WI38 (cell line): Measurements from ENCODE around the gene LTBP1.

Experiments
- H3K4me3 ChIP-seq: 2 replicates; pipeline ENCODE4 v1.5.1; 2011; ENCODE audit warnings: low read depth, mild to moderate bottlenecking, control low read depth, low read length
- TF ChIP-seq, protein P1 (sequence below): IDR thresholded peaks from 2 replicates; pipeline ENCODE4 v1.5.1; 2012; ENCODE audit warnings: low read depth, mild to moderate bottlenecking, control low read depth, low read length

Gene LTBP1

GRCh38 chr2:33071591-33071990 lies 124.8 kb downstream of the LTBP1 start:
- TF ChIP-seq, protein P1, sequence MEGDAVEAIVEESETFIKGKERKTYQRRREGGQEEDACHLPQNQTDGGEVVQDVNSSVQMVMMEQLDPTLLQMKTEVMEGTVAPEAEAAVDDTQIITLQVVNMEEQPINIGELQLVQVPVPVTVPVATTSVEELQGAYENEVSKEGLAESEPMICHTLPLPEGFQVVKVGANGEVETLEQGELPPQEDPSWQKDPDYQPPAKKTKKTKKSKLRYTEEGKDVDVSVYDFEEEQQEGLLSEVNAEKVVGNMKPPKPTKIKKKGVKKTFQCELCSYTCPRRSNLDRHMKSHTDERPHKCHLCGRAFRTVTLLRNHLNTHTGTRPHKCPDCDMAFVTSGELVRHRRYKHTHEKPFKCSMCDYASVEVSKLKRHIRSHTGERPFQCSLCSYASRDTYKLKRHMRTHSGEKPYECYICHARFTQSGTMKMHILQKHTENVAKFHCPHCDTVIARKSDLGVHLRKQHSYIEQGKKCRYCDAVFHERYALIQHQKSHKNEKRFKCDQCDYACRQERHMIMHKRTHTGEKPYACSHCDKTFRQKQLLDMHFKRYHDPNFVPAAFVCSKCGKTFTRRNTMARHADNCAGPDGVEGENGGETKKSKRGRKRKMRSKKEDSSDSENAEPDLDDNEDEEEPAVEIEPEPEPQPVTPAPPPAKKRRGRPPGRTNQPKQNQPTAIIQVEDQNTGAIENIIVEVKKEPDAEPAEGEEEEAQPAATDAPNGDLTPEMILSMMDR: no peak
- no peak overlapping the region for H3K4me3 ChIP-seq

GRCh38 chr2:33072614-33073013 lies 125.9 kb downstream of the LTBP1 start:
- TF ChIP-seq, protein P1: no peak
- no peak overlapping the region for H3K4me3 ChIP-seq

GRCh38 chr2:33073018-33073417 lies 126.3 kb downstream of the LTBP1 start:
- no peak overlapping the region for H3K4me3 ChIP-seq
- TF ChIP-seq, protein P1: no peak

GRCh38 chr2:33074197-33074596 lies 127.4 kb downstream of the LTBP1 start:
- TF ChIP-seq, protein P1: no peak
- no peak overlapping the region for H3K4me3 ChIP-seq

DNA sequence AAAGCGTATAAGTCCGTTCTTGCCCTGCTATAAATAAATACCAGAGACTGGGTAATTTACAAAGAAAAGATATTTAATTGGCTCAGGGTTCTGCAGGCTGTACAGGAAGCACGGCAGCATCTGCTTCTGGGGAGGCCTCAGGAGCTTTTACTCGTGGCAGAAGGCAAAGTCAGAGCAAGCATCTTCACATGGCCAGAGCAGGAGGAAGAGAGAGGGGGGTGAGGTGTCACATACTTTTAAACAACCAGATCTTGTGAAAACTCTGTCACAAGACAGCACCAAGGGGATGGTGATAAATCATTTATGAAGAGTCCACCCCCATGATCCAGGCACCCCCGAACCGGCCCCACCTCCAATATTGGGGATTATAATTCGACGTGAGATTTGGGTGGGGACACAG lies 130.6 kb downstream of the LTBP1 start:
- no peak overlapping the region for H3K4me3 ChIP-seq
- TF ChIP-seq, protein P1: no peak

- no peak overlapping the region for H3K4me3 ChIP-seq
Measured at GRCh38 chr2:33077844-33078243, 131.1 kb downstream of the LTBP1 start.

GRCh38 chr2:33081691-33082090 lies 134.9 kb downstream of the LTBP1 start:
- H3K4me3 ChIP-seq: no peak overlapping the region
- TF ChIP-seq, protein P1: no peak

More at GRCh38 chr2:33077844-33078243, 131.1 kb downstream of the LTBP1 start:
- TF ChIP-seq, protein P1: no peak
